GM19463 (cell line): ENCODE results near the gene GUCY1B1.

Source experiments
- ATAC-seq: cut with Tn5 transposase; IDR thresholded peaks from one replicate; pipeline ENCODE4 v1.9.1; 2021; ENCODE audit warnings: mild to moderate bottlenecking, moderate library complexity; ENCODE audit not compliant: unreplicated experiment

GUCY1B1 gene

DNA sequence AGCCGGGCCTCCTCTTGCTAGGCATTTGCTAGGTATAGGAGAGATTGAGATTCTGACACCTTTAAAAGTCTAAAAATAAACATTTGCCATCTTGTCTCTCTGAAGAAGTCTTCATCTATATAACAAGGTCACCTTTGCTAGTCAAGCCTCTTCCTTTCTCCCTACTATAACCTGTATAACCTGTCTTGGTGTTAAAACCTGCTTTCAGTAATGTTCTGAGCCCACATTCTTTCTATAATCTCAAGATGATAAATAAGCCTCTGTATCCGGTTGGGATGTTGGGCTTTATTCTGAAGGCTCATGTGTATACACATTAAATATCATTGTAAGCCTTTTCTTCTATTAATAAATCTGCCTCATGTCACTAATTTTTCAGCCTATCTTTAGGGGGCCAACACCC lies 97.1 kb downstream of the GUCY1B1 start:
- ATAC-seq = no peak
